GM23338 (cell line): ENCODE results near the gene TIMM44. TPM values are rescaled to one million over a fixed set of nuclear protein-coding genes. Genes with fewer than 3 reads are reported as not detected.

Experiments
- ATAC-seq: fragments of 200-7000 bp; cut with Tn5 transposase; 3 replicates; pipeline ENCODE4 v1.9.1; 2020
- DNase-seq: peaks from one replicate; pipeline ENCODE4 v3.0.0-alpha.2; 2015; ENCODE audit warnings: low spot score
- H2AFZ ChIP-seq: fragments of 200-600 bp; sonication (generic); 2 replicates; pipeline ENCODE4 v1.8.0; 2016; ENCODE audit warnings: antibody characterized with exemption, mild to moderate bottlenecking, moderate library complexity
- H3F3A ChIP-seq: fragments of 200-600 bp; sonication (generic); replicated peaks from 2 replicates; pipeline ENCODE4 v1.8.0; 2017; ENCODE audit warnings: antibody characterized with exemption, mixed run types, low read depth
- H3K27ac ChIP-seq: fragments of 200-600 bp; sonication (generic); 2 replicates; pipeline ENCODE4 v1.6.1; 2016; ENCODE audit warnings: low read depth
- H3K27me3 ChIP-seq: fragments of 200-600 bp; sonication (generic); 2 replicates; pipeline ENCODE4 v1.8.0; 2016; ENCODE audit warnings: mild to moderate bottlenecking, mixed run types, moderate library complexity; ENCODE audit not compliant: insufficient read depth
- H3K36me3 ChIP-seq: fragments of 200-600 bp; sonication (generic); 2 replicates; pipeline ENCODE4 v1.8.0; 2016; ENCODE audit warnings: mild to moderate bottlenecking; ENCODE audit not compliant: insufficient read depth
- H3K4me1 ChIP-seq: fragments of 200-600 bp; sonication (generic); 2 replicates; pipeline ENCODE4 v1.8.0; 2016; ENCODE audit warnings: mild to moderate bottlenecking, moderate library complexity; ENCODE audit not compliant: insufficient read depth
- H3K4me2 ChIP-seq: fragments of 200-600 bp; sonication (generic); 2 replicates; pipeline ENCODE4 v1.7.1; 2017; ENCODE audit warnings: mixed run types
- H3K4me3 ChIP-seq: fragments of 200-600 bp; sonication (generic); 2 replicates; pipeline ENCODE4 v1.6.1; 2016; ENCODE audit warnings: mixed run types
- H3K79me2 ChIP-seq: fragments of 200-600 bp; sonication (generic); replicated peaks from 2 replicates; pipeline ENCODE4 v1.8.0; 2017; ENCODE audit warnings: mild to moderate bottlenecking; ENCODE audit not compliant: insufficient read depth
- H3K9me2 ChIP-seq: fragments of 200-600 bp; sonication (generic); 2 replicates; pipeline ENCODE4 v1.8.0; 2017; ENCODE audit not compliant: insufficient read depth
- H4K20me1 ChIP-seq: fragments of 200-600 bp; sonication (generic); replicated peaks from 2 replicates; pipeline ENCODE4 v1.8.0; 2017; ENCODE audit warnings: mild to moderate bottlenecking; ENCODE audit not compliant: insufficient read depth
- H3K27ac Mint-ChIP-seq: 2 replicates; pipeline ENCODE4 v1.8.0; 2020; ENCODE audit warnings: inconsistent platforms, mild to moderate bottlenecking, moderate library complexity, mixed read lengths
- H3K27me3 Mint-ChIP-seq: 3 replicates; pipeline ENCODE4 v1.8.0; 2022; ENCODE audit warnings: low read depth, mild to moderate bottlenecking, moderate library complexity, mixed read lengths, inconsistent platforms; ENCODE audit not compliant: insufficient read depth, poor library complexity
- H3K36me3 Mint-ChIP-seq: 3 replicates; pipeline ENCODE4 v1.8.0; 2021; ENCODE audit warnings: low read depth, mild to moderate bottlenecking, inconsistent platforms, moderate library complexity, mixed read lengths
- H3K4me1 Mint-ChIP-seq: 3 replicates; pipeline ENCODE4 v1.8.0; 2020; ENCODE audit warnings: mild to moderate bottlenecking, inconsistent platforms, mixed read lengths
- H3K4me3 Mint-ChIP-seq: 3 replicates; pipeline ENCODE4 v1.8.0; 2021; ENCODE audit warnings: moderate library complexity, mild to moderate bottlenecking, inconsistent platforms, mixed read lengths
- H3K9me3 Mint-ChIP-seq: 3 replicates; pipeline ENCODE4 v1.8.0; 2020; ENCODE audit warnings: moderate library complexity, mild to moderate bottlenecking, inconsistent platforms, mixed read lengths
- JUNB ChIP-seq: IDR thresholded peaks from one replicate; pipeline ENCODE4 v1.6.1; 2016; ENCODE audit warnings: antibody characterized with exemption; ENCODE audit not compliant: unreplicated experiment
- POLR2AphosphoS5 ChIP-seq: IDR thresholded peaks from 2 replicates; pipeline ENCODE4 v1.6.1; 2016; ENCODE audit warnings: antibody characterized with exemption, low read depth
- ZNF114 ChIP-seq: fragments of 250-450 bp; sonication (Bioruptor Pico); IDR thresholded peaks from 2 replicates; pipeline ENCODE4 v1.5.0; 2020; ENCODE audit warnings: mild to moderate bottlenecking, moderate library complexity
- polyA plus RNA-seq: library from polyadenylated mRNA; unstranded; fragments of >200 nt; fragmentation: Nextera tagmentation; extraction: Ambion mirVana; gene quantifications from 2 replicates; pipeline ENCODE4 v1.2.1, GENCODE V29; 2016
- total RNA-seq: library from RNA; depleted of rRNA; stranded (reverse); fragments of >200 nt; shearing (Covaris generic); gene quantifications from 2 replicates; pipeline ENCODE4 v1.2.3, GENCODE V29; 2014
- TF ChIP-seq, protein P1 (sequence below): fragments of 250-450 bp; sonication (Bioruptor Pico); IDR thresholded peaks from 2 replicates; pipeline ENCODE4 v1.5.0; 2020; ENCODE audit warnings: mild to moderate bottlenecking, moderate library complexity
- TF ChIP-seq, protein P2 (sequence below): IDR thresholded peaks from one replicate; pipeline ENCODE4 v1.6.1; 2018; ENCODE audit warnings: antibody characterized with exemption; ENCODE audit not compliant: unreplicated experiment

The TIMM44 gene
- total and polyA plus RNA-seq, 2 experiments from 2014 or later: 125 to 128 TPM

DNA sequence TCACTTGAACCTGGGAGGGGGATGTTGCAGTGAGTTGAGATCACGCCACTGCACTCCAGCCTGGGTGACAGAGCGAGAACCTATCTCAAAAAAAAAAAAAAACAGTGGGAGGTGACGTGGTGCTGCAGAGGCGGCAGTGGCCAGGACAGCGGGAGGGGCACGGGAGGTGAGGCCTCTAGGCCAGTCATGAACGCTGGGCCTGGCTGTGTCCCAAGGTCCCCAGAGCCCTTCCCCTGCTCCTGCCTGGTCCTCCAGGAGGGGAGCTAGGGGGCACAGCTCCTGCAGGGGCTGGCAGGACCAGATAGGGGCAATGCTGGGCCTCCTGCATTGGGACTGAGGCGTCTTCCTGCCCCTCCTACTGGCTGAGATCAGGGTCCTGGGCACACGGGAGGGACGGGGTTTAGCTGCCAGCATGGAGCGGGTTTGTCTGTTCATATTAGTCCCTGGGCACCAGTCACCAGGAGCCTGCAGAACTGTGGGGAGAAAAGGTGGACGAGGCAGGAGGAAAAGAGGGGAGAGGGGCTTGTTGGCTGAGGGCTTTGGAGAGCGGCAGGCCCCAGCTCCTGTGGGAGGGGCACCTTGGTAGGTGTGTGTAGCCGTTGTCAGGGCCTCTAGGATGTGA, 35.3 kb downstream of the TIMM44 start (continued):
- TF ChIP-seq, protein P1, sequence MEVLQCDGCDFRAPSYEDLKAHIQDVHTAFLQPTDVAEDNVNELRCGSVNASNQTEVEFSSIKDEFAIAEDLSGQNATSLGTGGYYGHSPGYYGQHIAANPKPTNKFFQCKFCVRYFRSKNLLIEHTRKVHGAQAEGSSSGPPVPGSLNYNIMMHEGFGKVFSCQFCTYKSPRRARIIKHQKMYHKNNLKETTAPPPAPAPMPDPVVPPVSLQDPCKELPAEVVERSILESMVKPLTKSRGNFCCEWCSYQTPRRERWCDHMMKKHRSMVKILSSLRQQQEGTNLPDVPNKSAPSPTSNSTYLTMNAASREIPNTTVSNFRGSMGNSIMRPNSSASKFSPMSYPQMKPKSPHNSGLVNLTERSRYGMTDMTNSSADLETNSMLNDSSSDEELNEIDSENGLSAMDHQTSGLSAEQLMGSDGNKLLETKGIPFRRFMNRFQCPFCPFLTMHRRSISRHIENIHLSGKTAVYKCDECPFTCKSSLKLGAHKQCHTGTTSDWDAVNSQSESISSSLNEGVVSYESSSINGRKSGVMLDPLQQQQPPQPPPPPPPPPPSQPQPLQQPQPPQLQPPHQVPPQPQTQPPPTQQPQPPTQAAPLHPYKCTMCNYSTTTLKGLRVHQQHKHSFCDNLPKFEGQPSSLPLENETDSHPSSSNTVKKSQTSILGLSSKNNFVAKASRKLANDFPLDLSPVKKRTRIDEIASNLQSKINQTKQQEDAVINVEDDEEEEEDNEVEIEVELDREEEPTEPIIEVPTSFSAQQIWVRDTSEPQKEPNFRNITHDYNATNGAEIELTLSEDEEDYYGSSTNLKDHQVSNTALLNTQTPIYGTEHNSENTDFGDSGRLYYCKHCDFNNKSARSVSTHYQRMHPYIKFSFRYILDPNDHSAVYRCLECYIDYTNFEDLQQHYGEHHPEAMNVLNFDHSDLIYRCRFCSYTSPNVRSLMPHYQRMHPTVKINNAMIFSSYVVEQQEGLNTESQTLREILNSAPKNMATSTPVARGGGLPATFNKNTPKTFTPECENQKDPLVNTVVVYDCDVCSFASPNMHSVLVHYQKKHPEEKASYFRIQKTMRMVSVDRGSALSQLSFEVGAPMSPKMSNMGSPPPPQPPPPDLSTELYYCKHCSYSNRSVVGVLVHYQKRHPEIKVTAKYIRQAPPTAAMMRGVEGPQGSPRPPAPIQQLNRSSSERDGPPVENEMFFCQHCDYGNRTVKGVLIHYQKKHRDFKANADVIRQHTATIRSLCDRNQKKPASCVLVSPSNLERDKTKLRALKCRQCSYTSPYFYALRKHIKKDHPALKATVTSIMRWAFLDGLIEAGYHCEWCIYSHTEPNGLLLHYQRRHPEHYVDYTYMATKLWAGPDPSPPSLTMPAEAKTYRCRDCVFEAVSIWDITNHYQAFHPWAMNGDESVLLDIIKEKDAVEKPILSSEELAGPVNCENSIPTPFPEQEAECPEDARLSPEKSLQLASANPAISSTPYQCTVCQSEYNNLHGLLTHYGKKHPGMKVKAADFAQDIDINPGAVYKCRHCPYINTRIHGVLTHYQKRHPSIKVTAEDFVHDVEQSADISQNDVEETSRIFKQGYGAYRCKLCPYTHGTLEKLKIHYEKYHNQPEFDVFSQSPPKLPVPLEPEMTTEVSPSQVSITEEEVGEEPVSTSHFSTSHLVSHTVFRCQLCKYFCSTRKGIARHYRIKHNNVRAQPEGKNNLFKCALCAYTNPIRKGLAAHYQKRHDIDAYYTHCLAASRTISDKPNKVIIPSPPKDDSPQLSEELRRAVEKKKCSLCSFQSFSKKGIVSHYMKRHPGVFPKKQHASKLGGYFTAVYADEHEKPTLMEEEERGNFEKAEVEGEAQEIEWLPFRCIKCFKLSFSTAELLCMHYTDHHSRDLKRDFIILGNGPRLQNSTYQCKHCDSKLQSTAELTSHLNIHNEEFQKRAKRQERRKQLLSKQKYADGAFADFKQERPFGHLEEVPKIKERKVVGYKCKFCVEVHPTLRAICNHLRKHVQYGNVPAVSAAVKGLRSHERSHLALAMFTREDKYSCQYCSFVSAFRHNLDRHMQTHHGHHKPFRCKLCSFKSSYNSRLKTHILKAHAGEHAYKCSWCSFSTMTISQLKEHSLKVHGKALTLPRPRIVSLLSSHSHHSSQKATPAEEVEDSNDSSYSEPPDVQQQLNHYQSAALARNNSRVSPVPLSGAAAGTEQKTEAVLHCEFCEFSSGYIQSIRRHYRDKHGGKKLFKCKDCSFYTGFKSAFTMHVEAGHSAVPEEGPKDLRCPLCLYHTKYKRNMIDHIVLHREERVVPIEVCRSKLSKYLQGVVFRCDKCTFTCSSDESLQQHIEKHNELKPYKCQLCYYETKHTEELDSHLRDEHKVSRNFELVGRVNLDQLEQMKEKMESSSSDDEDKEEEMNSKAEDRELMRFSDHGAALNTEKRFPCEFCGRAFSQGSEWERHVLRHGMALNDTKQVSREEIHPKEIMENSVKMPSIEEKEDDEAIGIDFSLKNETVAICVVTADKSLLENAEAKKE (CRISPR knock-in tag): no peak
- no peak for TF ChIP-seq ZNF114 (CRISPR knock-in tag)
- TF ChIP-seq JUNB: no peak

DNA sequence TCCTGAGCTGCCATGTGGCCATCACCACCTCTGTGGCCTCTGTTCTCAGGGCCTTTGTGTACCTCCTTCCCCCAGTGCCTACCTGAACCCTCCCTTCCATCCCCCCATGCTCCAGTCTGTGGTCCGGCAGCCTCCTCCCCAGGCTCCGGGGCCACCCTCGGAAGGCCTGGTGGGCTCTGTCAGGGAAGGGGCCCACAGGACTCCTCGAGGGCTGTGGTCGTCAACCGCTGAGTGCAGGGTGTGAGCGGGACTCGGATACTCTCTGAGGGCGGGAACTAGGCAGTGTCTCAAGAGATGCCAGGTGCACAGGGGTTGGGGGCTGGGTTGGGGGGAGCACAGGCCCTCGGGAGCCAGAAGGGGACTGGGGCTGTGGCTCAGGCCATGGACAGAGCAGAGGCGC, 35.9 kb downstream of the TIMM44 start:
- H3K4me2 ChIP-seq: no peak overlapping the region
- no peak overlapping the region for H3K27ac ChIP-seq
- ATAC-seq: no peak
- H3K4me1 ChIP-seq: peaks cover 8% of the 10 kb centered on the region
- no peak overlapping the region for H3K4me3 Mint-ChIP-seq
- peaks cover 8% of the 10 kb centered on the region; the same call in 1 of the 2 replicates for H3F3A ChIP-seq
- DNase-seq: no peak
- peaks cover 6% of the 10 kb centered on the region; the same call in 1 of the 3 replicates for H3K9me3 Mint-ChIP-seq
- H3K9me2 ChIP-seq: no peaks in the 10 kb centered on the region
- H3K27me3 ChIP-seq: no peaks in the 10 kb centered on the region
- no peak overlapping the region for H2AFZ ChIP-seq
- H3K36me3 ChIP-seq: no peaks in the 10 kb centered on the region; the same call in 1 of the 2 replicates
- peaks cover 32% of the 10 kb centered on the region for H3K79me2 ChIP-seq
- peaks cover 20% of the 10 kb centered on the region for H3K36me3 Mint-ChIP-seq
- no peak overlapping the region for H3K27ac Mint-ChIP-seq
- peaks cover 14% of the 10 kb centered on the region for H3K4me1 Mint-ChIP-seq
- H3K4me3 ChIP-seq: no peak overlapping the region
- peaks cover 26% of the 10 kb centered on the region for H3K27me3 Mint-ChIP-seq
- H4K20me1 ChIP-seq: no peaks in the 10 kb centered on the region; the same call in 1 of the 2 replicates
- TF ChIP-seq, protein P2, sequence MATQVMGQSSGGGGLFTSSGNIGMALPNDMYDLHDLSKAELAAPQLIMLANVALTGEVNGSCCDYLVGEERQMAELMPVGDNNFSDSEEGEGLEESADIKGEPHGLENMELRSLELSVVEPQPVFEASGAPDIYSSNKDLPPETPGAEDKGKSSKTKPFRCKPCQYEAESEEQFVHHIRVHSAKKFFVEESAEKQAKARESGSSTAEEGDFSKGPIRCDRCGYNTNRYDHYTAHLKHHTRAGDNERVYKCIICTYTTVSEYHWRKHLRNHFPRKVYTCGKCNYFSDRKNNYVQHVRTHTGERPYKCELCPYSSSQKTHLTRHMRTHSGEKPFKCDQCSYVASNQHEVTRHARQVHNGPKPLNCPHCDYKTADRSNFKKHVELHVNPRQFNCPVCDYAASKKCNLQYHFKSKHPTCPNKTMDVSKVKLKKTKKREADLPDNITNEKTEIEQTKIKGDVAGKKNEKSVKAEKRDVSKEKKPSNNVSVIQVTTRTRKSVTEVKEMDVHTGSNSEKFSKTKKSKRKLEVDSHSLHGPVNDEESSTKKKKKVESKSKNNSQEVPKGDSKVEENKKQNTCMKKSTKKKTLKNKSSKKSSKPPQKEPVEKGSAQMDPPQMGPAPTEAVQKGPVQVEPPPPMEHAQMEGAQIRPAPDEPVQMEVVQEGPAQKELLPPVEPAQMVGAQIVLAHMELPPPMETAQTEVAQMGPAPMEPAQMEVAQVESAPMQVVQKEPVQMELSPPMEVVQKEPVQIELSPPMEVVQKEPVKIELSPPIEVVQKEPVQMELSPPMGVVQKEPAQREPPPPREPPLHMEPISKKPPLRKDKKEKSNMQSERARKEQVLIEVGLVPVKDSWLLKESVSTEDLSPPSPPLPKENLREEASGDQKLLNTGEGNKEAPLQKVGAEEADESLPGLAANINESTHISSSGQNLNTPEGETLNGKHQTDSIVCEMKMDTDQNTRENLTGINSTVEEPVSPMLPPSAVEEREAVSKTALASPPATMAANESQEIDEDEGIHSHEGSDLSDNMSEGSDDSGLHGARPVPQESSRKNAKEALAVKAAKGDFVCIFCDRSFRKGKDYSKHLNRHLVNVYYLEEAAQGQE: no peak
- TF ChIP-seq, protein P1 (CRISPR knock-in tag): no peak
- no peak for TF ChIP-seq POLR2AphosphoS5
